ENCODE measurements around the gene ADAMTS17. TPM values are rescaled to one million over a fixed set of nuclear protein-coding genes. Genes with fewer than 3 reads are reported as not detected.

Gene ADAMTS17
- total RNA-seq, 4 donors from 2014 or later = 5.0 to 16.2 (median 11.6) TPM

DNA sequence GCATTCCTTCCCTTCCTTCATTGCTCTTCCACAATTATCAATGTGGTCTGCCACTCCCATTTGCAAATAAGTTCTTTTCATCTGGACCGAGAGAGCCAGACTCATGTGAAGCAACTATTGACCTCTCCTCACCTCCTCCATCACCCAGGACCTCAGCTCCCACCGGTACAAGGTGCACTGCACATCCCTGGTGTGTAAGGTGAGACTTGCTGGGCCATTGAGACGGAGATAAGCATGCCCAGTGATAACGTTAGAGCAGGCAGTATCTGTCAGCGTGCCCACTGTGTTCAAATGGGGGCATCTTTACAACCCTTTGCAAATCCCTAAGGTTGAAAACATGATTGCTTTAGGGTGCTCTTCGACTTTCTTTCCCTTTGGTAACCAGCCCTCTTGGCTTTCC is 154.8 kb downstream of the ADAMTS17 start:
- in situ Hi-C loops (cut with MboI; ENCODE audit: low sequenced_read_pairs in 4 of 4) = no loop called here
- intact Hi-C loops (cut with DNase I; ENCODE audit: low total_unique reads) = no loop called here

DNA sequence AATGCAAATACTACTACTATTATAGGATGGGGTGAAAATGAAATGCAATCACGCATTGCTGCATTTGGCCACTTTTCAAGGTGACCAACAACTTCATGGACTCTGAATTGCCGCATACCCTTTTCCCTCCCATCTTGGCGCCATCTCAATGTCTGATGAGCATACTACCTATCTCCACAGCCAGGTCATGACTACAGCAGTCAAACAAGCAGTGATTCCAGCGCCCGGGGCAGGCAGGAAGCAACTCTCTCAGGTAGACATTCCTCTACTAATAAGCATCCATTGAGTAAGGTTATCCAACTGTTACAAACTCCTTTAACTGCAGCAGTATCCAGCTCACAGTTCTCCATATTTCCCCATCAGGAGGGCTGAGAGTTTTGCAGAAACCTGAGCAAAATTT is 155.4 kb downstream of the ADAMTS17 start:
- ATAC-seq = no peak
- no peaks in the 10 kb centered on the region for H3K27me3 ChIP-seq

More for the DNA sequence above, 154.8 kb downstream of the ADAMTS17 start:
- no peak overlapping the region for H3K27ac ChIP-seq
- DNase-seq (no peak), ATAC-seq (no peak)
- H3K4me1 ChIP-seq = no peaks in the 10 kb centered on the region
- no peak overlapping the region for H3K4me3 ChIP-seq
- TF ChIP-seq, protein P1, sequence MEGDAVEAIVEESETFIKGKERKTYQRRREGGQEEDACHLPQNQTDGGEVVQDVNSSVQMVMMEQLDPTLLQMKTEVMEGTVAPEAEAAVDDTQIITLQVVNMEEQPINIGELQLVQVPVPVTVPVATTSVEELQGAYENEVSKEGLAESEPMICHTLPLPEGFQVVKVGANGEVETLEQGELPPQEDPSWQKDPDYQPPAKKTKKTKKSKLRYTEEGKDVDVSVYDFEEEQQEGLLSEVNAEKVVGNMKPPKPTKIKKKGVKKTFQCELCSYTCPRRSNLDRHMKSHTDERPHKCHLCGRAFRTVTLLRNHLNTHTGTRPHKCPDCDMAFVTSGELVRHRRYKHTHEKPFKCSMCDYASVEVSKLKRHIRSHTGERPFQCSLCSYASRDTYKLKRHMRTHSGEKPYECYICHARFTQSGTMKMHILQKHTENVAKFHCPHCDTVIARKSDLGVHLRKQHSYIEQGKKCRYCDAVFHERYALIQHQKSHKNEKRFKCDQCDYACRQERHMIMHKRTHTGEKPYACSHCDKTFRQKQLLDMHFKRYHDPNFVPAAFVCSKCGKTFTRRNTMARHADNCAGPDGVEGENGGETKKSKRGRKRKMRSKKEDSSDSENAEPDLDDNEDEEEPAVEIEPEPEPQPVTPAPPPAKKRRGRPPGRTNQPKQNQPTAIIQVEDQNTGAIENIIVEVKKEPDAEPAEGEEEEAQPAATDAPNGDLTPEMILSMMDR (IDR thresholded peaks at IDR 0.05 in 4 of 5, conservative IDR thresholded peaks at IDR 0.05 in 1 of 5) = no peak
- no peaks in the 10 kb centered on the region for H3K9me3 ChIP-seq
- no peaks in the 10 kb centered on the region for H3K36me3 ChIP-seq
- H3K27me3 ChIP-seq = no peaks in the 10 kb centered on the region

DNA sequence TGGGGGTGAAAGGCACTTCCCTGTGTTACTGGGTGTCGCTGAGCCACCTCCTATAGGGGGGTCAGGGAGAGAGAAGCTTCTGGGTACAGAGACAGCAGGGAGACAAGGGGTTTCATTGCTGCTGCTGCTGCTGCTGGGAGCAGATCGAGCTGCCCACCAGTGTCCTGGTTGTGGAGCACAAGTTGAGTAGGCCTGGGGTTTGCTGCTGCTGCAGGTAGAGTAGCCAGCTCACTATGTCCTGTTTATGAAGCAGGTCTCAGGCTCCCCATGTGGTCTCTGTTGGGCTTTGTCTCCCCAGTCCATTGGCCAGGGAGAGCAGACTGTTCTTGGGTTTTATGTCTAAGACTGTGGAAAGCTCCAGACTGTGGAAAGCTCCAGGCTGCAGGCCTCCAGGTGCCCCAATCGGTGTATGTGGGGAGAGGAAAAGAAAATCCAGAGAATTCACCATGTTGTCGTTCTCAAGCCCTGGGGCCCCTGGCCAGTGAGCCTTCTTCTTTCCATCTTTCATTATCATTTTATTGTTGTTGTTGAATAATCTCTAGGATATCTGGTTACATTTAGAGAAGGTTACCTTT is 157.8 kb downstream of the ADAMTS17 start:
- no peaks in the 10 kb centered on the region for H3K4me1 ChIP-seq
- DNase-seq (no peak), ATAC-seq (no peak)
- in situ Hi-C loops (cut with MboI; ENCODE audit: low sequenced_read_pairs in 4 of 4) (no loop called here), intact Hi-C loops (cut with DNase I; ENCODE audit: low total_unique reads) (no loop called here)
- no peaks in the 10 kb centered on the region for H3K9me3 ChIP-seq
- no peaks in the 10 kb centered on the region for H3K27me3 ChIP-seq
- H3K27ac ChIP-seq = no peak overlapping the region
- no peak overlapping the region for H3K4me3 ChIP-seq
- H3K36me3 ChIP-seq = no peaks in the 10 kb centered on the region
- no peak for TF ChIP-seq POLR2A (IDR thresholded peaks at IDR 0.05)
- TF ChIP-seq, protein P1 (IDR thresholded peaks at IDR 0.05 in 4 of 5, conservative IDR thresholded peaks at IDR 0.05 in 1 of 5) = no peak

More for the DNA sequence above, 155.4 kb downstream of the ADAMTS17 start:
- DNase-seq = no peak
- no peaks in the 10 kb centered on the region for H3K4me1 ChIP-seq
- TF ChIP-seq POLR2A (IDR thresholded peaks at IDR 0.05) = no peak
- TF ChIP-seq, protein P1 (IDR thresholded peaks at IDR 0.05 in 4 of 5, conservative IDR thresholded peaks at IDR 0.05 in 1 of 5) = no peak
- no peaks in the 10 kb centered on the region for H3K36me3 ChIP-seq
- intact Hi-C loops (cut with DNase I; ENCODE audit: low total_unique reads) = no loop called here
- H3K27ac ChIP-seq = no peak overlapping the region
- in situ Hi-C loops (cut with MboI; ENCODE audit: low sequenced_read_pairs in 4 of 4) = no loop called here
- no peaks in the 10 kb centered on the region for H3K9me3 ChIP-seq
- no peak overlapping the region for H3K4me3 ChIP-seq

DNA sequence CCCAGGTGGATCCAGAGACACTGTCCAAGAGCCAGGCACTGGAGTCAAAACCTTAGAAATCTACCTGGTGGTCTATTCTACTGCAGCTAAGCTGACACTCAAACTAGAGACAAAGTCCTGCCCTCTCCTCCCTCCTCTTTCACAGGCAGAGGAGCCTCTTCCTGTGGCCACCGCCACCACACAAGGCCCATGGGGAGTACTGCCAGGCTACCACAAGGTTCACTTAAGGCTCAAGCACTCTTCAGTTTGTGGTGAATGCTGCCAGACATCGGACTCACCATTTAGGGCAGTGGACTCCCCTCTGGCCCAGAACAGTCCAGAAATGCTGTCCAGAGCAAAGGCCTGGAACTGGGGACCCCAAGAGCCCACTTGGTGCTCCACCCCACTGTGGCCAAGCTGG is 160.9 kb downstream of the ADAMTS17 start:
- Histone ChIP-seq H3K27ac (no peak overlapping the region), H3K9me3 (no peaks in the 10 kb centered on the region), H3K27me3 (no peaks in the 10 kb centered on the region), H3K36me3 (no peaks in the 10 kb centered on the region), H3K4me1 (no peaks in the 10 kb centered on the region), H3K4me3 (no peak overlapping the region)
- ATAC-seq (no peak), DNase-seq (no peak)
- TF ChIP-seq, protein P1 (IDR thresholded peaks at IDR 0.05 in 4 of 5, conservative IDR thresholded peaks at IDR 0.05 in 1 of 5) = no peak
- no peak for TF ChIP-seq POLR2A (IDR thresholded peaks at IDR 0.05)
- intact Hi-C loops (cut with DNase I; ENCODE audit: low total_unique reads) = no loop called here
- in situ Hi-C loops (cut with MboI; ENCODE audit: low sequenced_read_pairs in 4 of 4) = no loop called here
